Measurements from ENCODE around the gene HNRNPUL2.
"Not testable (repeated sequence)": the region's sequence is repeated elsewhere in the genome, so short reads cannot be mapped to it uniquely, and the experiment has no call there.

DNA sequence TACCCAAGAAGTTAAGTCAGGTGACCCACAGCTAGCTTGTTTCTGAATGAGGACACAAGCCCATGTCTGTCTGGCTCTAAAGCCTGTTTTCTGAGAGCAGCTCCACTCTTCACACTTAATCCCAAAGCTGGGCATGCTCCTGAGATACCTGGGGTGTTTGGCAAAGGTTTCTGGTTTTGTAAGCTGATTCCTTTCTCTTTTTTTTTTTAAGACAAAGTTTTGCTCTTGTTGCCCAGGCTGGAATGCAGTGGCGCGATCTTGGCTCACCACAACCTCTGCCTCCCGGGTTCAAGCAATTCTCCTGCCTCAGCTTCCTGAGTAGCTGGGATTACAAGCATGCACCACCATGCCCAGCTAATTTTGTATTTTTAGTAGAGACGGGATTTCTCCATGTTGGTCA is 33.6 kb downstream of the HNRNPUL2 start:
- TF ChIP-seq, protein P1, sequence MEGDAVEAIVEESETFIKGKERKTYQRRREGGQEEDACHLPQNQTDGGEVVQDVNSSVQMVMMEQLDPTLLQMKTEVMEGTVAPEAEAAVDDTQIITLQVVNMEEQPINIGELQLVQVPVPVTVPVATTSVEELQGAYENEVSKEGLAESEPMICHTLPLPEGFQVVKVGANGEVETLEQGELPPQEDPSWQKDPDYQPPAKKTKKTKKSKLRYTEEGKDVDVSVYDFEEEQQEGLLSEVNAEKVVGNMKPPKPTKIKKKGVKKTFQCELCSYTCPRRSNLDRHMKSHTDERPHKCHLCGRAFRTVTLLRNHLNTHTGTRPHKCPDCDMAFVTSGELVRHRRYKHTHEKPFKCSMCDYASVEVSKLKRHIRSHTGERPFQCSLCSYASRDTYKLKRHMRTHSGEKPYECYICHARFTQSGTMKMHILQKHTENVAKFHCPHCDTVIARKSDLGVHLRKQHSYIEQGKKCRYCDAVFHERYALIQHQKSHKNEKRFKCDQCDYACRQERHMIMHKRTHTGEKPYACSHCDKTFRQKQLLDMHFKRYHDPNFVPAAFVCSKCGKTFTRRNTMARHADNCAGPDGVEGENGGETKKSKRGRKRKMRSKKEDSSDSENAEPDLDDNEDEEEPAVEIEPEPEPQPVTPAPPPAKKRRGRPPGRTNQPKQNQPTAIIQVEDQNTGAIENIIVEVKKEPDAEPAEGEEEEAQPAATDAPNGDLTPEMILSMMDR (IDR thresholded peaks at IDR 0.05 in 2 of 3, conservative IDR thresholded peaks at IDR 0.05 in 1 of 3; ENCODE audit: control insufficient read depth in 2 of 3, extremely low read depth in 1 of 3, insufficient read depth in 1 of 3, low read depth in 3 of 3, low read length in 3 of 3): not testable (repeated sequence)
- TF ChIP-seq RELA (IDR thresholded peaks at IDR 0.05; ENCODE audit: borderline replicate concordance, partially characterized antibody); ZNF384 (IDR thresholded peaks at IDR 0.05; ENCODE audit: borderline replicate concordance, low read depth, low read length): not testable (repeated sequence)

All from GM12878 (cell line).